ENCODE measurements around the gene ALDOB.

The ALDOB gene

DNA sequence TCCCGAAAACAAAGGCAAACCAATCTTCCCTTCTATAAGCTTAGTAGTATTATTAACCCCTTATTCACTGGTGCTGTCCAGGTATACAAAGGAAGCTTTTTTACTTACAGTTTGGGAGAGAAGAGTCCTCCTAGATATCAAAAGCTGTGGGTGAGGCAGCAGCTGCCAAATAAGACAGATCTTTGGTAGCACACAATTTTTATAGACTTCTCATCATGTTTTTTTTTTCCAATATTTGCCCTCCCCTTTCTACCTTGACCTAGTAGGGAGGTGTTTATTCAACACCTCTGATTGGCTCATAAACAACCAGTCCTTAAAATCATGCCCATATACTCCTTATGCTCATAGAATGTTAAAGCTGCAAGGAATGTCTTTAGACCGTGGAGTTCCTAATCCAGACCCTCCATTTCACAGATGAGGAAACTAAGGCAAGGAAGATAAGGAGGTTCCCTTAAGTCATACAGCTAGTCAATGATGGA is at the start of gene ALDOB:
ALDOB (minus strand) TSS at position 174 of the 479 bp plus-strand sequence. CDS start 4,887 bp downstream, outside the sequence.
- DNase-seq: no peak

DNA sequence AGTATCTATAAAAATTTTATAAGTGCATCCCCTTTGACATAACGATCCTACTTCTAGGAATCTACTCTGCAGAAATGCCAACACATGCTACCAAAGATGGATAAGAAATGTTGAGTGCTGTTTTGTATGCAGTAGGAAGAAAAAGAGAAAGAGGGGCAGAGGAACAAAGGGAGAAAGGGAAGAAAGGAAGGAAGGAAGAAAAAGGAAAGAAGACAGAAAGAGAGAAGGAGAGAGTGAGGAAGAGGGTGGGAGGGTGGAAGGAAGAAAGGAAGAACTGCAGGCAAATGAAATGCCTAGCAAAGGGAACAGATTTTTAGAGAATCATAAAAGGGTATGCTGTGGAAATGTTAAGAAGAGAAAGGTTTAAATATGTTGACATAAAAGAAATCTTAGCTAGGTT is 48.5 kb upstream of the ALDOB start:
- no peak for DNase-seq

DNA sequence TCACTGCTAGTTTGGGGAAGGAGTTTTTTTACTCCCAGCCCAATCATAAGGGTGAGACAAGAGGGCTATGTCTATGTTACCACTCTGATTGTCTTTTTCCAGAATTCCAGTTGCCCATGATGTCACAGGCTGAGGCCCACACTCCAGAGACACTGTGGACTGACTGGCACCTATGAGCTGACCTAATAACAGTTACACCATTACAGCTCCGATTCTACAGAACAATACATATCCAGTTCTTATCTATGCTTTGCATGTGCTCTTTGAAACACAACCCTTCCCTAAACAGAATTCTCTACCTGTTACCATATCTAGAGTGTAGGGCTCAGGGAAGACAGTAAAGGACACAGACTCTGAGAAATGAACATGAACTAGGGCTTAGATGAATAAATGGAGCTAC is 45.7 kb upstream of the ALDOB start:
- DNase-seq: no peak

DNA sequence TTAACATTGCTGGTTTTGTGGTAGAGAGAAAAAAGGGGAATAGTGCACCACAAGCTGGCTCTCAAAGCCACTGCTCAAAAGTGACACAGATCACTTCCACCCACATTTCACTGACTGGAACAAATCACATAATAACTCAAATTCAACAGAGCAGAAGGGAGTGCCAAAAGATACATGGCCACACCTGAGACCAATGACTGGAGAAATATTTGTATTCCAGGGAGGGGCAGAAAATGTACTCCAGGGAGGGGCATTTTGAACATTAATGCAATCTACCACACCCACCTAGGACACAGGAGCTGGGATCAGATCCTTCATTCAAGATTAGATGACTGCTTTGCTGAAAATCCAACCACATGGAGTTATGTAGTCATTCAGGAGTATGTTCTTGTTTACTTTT is 44.8 kb upstream of the ALDOB start:
- no peak for DNase-seq

DNA sequence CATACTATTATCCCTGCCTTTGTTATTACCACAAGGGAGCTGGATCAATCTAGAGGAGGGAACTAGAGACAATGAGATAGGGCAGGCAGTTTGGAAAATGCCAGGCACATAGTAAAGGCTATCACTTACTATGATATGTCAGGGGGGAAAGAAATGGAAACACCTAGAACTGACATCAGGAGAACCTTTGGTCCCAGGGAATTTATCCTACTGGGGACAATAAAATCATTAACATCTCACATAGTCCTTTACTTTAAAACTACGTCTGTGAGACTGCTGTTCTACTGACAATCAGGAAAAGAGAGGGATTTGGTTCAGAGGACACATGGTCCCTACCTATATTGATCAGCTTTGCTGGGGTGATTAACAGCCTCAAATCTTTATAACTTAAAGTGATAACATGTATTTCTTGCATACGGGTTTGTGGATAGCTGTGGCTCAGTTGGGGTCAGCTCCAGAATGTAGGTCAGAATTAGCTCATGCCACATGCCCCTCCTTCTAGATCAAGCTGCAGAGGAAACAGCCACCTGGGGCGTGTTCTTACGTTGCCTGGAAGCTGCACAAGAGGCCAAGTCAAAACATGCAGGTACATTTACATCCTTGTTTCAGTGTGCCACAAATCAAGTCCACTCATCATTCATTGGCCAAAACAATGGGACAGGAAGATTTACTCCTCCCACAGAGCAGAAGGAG is 43.9 kb upstream of the ALDOB start:
- DNase-seq: no peak

DNA sequence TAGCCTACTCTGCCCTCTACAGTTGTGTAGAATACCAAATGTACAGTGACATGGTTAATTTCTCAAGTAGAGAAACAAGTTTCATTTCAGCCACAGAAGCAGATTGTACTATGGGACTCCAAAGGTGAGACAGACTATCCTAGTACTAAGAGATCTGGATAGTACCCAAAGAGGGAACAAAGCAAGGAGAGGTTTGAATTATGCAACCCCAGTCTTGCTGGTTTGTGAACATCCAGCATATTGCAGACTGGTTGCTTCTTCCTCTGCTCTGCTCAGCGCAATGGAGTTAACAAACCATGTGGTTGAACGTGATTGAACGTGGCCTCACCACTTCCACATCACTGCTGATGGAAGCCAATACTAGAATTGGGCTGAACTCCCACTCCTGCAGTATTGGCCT is 43.3 kb upstream of the ALDOB start:
- DNase-seq: peak in 1 of 2 experiments; percentile 5

DNA sequence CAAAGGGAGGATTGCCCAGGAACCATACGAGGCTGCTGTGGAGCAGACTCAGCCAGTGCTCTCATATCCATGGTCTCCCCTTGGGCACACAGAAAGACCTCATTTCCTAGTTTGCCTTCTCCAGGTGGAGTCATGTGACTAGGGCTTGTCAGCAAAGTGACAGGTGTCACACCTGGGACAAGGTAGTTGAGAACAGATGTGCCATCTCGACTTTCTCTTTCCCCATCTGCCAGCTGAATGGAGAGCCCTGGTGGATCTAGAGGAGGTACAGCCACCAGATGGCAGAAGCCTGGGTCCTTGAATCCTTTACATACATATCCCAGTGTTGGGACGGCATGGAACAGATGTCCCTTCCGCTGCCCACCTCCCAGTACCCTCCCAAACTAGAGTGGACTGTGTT is 42.9 kb upstream of the ALDOB start:
- no peak for DNase-seq

DNA sequence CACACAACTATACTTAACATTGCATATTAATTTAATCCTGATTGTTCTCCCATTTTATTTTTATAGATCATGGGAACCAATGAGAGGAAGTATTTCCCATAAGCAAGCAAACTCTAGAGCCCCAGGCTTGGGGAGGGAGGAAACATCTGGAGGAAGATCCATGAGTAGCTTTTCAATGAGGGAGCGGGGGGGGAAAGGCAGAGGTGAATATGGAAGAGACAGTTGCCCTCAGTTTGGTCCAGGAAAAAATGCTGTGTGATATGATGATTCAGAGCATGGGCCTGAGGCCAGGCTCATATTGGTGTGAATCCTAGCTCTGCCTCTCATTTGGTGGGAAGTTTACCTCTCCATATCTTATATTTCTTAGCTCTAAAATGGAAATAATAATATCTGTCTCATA is 42.2 kb upstream of the ALDOB start:
- no peak for DNase-seq

DNA sequence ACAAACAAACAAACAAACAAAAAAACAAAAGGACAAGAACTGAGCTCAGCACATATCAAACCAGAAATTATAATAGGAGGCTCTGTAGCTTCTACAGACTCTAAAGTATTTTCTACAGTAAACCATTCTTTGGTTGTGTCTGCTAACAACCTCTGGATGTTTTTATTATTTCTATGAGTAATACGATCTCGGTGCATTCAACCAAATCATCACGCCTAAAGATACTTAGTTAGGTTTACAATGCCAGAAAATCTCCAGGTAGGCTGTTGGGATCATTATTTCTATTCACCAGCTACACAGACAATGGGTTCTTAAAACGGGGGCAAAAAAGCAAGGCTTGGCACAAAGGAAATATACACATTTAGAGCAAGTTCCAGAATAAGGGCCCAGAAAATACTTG is 41.6 kb upstream of the ALDOB start:
- DNase-seq: no peak

DNA sequence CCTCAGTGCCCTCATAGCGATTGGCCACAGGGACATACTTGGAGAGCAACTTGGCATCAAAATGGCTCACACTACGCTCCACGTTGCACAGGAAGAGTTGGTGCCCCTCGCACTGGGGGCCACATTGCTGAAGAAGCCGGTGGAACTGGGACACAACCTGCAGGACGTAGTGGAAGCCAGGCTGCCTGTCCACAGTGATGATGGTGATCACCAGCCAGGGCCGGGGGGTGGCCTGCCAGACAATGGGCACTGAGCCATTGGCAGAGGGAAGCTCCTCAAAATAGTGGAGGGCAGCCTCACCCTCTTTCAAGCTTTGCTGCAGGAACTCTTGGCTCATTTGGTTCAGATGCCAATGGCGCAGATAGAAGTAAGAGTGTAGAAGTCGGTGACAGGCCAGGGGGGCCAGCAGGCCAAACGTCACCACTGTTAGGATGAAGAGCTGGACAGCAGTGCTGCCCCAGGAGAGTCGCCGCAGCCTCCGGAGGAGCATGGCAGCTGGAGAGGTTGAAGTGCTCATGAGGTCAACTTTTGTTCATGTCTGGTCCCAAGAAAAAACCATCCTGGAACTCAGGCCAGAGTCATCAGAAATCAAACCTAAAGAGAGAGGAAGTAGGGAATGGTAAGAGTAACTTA is 41.1 kb upstream of the ALDOB start:
- no peak for DNase-seq

DNA sequence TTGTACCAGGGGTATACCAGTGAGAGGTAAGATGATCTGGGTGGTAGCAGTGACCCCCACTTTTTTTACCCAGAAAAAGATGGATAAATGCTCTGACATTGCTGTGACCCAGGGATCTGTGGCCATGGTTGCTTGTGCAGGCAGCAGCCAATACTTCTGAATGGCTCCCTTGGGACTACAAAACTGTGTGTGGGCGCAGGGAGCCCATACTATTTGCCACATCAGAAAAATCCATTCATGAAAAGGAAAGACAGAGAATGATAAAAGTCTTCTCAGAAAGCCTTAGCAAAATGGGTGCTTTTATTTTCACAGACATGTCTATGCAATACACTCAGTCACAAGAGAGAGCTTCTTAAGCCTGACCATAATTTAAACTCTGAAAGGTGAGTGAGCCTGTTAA is 37.3 kb upstream of the ALDOB start:
- DNase-seq: no peak

DNA sequence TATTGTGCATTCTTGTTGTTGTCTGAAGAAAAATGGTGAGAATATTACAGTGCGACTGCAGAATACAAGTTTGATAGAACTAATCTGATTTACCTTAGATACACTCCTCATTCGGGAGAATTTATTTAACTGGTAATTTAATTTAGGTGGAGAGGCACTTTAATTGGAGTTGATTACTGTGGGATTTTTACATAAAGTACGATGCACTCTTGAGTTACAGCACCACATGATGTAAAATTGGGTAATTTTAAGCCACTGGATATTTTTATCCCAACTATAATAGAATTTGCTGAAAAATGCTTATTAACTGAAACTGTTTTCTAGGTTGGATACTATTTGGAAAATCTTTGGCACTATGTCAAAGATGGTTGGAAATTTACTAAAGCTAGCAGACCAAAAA is 35.4 kb upstream of the ALDOB start:
- no peak for DNase-seq

DNA sequence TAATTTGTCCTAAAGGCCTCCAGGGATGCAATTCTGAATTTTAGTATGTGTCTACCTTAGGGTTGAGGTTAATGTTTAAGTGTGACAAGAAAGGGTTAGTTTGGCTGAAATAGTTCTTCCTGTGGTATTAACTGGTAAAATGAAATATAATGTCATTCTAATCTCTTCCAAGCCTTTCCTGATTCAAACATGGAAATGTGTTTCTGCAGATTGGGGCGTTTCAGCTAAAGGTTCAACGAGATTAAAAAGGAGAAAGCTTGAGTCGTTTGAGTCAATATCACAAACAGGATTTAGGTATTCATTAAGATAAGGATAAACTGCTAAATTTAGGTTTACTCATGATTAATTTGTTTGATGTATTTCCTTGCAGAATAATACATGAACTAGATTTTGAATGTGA is 34.4 kb upstream of the ALDOB start:
- no peak for DNase-seq

DNA sequence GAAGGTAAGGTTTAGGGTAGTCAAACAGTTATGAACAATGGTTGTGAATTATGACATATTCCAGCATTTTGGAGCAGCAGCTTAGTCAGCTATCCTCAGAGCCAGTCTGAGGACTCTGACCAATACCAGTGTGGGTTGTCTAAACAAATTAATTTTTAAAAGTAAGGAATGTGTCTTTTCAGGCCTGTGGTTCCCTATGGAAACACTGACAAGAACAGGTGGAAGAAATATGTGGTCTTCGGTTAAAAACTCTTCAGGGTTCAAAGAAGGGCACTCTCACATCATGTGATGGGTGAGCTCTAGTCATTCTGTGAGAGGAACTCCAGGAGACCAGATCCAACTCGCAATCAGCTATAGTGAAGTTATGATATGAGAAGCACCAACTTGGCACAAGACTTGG is 33.5 kb upstream of the ALDOB start:
- no peak for DNase-seq

DNA sequence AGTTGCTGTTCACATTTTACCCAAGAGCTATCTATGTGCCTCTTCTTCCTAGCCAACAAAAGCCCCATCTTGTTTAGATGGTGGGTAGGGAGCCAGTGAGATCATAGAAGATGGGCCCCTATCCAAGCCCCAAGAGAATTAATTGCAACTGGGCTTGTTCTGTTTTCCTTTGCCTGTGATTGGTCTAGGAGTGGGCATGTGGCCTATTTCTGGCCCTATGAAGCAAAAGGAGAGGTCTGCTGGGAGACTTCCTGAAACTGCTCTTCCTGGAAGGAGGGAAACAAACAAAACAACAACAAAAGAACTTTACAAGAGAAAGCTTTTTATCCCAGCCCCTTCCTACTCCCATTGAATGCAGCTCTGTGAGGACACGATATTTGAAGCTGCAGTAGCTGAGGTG is 32.5 kb upstream of the ALDOB start:
- DNase-seq: no peak

DNA sequence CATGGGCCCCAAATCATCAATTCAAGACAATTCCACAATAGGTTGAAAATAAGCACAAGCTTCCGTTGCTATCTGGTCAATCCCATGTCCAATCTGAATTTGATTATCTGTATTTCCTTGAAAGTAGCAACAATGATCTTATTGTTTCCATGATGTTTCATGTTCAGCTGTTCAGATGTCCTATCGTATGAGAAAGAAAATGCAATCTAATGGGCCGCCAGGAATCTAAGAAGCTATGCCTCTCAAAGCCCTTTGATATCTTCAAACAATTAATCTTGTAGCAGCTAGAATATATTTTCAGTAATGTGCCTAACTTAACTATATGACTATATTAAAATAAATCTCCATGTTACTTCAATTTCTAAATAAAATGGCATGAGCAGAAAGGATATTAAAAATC is 32.1 kb upstream of the ALDOB start:
- no peak for DNase-seq

DNA sequence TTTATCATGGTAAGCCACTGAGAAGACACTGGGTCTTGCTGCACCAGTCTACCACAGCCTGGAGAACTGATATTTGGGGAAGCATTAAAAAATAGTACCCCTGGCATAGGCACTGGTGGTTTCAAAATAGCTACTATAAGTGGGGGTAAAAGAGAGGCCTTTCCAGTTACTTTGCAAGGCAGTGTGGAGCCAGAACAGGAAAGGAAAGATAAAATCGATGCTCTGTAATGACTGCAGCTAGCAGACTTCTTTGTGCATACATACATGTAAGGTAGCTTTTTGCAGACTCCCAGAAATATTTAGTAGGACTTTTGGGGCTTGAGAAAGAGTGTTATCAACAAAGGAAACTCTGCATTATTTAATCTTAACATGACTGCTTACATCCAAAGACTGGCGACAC is 31.3 kb upstream of the ALDOB start:
- DNase-seq: no peak

DNA sequence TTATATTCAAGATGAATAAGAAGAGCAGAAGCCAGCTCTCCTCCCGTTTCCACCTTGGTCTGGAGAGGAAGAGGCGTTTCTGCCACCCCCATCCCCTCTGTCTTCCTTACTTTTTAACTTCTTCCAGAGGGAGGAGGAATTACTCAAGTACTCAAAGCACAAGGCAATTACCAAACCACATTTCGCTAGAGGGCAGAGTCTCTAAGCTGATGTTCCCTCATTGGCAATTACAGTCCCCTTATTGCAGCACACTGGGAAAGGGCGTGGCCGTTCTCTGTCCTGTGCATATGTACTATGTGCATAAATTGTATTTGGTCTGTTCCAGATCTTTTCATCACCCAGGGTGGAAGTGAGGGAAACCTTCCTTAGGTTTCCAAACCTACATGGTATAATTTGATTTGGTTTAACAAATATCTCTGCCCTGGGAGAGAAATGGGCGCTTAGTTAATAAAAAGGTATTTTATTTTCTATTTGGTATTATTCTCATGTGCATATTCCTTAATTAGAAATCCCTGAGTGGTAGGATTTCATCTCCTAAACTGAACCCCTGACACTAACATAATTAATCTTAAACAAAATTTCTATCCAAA is 29.8 kb upstream of the ALDOB start:
- peak; percentile 71 to 73 for DNase-seq

DNA sequence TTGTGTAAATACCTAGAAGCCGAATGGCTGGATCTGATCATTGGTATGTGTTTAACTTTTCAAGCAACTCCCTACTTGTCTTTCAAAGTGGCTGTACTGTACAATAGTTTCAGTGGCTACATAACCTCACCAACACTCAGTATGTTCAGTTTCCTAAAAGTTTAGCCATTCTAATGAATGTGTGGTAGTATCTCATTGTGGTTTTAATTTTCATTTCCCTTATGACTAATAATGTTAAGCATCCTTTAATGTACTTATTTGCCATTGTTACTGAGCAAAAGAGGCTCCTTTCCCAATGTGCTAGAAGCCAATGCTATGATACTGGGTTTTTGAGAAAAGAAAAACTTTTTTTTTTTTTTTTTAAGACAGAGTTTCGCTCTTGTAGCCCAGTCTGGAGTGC is 27.8 kb upstream of the ALDOB start:
- DNase-seq: no peak

DNA sequence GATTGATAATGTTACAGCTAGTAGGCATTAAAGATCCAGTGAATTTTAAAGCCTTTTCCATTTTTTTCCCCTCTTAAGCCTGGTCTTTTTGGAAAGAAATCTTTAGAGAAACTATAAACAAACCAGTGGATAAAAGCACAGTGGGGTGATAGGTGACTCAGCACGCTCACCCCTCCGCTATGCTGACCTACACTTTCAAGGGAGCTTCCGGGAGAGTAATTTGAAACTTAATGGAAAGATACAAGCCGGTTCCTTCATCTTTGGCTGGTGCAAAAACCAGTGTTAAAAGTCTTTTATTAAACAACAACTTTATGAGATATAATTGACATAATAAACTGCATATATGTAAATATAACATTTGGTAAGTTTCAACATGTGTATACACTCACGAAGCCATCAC is 27.0 kb upstream of the ALDOB start:
- DNase-seq: no peak

DNA sequence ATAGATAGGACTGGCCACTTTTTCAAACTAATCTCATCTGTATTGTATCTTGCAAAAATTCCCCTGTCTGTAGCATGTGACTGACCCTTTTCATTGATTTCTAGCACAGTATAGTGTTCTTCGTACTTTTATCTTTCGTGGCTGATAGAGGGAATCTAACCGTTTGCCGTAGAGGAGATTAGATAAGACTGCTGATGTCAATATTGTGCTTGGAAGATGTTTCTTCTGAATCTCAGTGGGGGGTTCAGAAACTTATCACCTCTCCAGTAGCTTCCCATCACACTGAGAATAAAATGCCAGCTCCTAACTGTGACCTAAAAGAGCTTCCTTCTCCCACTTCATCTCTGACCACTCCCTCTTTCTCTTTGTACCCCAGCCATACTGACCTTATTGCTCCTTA is 25.4 kb upstream of the ALDOB start:
- no peak for DNase-seq

DNA sequence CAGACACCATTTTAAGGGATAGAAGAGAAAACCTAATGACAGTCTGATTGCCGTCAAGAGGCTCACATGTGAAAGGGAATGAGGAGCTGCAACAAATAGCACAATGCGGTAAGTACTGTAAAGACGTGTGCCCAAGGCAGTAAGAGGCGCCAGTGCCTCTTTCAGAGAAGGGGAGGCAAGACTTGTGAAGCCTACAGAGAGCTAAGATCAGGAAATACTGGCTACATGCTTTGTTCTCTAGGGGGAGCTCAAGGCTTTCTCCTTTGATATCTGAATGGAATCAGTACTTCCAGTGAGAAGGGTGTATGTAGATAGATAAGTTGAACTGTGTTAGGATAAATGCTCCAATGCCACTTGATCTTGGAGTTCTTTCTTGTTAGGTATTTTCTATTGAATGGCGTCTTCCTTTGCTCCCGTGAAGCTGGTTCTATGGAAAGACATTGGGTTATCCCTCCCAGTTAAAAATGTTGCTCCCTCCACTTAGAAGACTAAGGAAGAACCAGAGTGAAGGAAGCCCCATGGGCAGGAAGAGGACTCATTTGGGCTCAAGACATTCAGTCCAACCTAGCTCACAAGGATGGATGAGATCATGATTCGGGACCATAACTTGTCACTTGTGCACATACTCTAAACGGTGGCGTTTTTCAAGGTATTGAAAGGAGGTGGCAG is 23.5 kb upstream of the ALDOB start:
- DNase-seq: peak; percentile 76 to 81

DNA sequence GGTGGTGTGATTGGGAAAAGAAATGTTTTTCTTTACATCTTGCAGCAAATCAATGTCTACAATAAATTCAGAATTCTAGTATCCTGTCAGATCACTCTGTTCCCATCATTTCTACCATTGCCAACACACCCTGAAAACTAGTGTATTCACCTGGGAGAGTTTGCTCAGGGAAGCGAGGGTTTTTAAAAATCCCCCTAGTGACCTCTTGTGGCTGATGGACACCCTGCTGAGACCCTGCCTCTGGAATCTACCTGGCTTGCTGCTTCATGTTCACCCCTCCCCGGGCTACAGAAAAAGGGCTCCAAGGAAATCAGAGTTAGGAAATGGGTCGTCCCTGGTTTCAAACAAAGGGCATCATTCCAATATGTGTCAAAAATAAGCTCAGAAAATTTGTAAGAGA is 21.4 kb upstream of the ALDOB start:
- no peak for DNase-seq

DNA sequence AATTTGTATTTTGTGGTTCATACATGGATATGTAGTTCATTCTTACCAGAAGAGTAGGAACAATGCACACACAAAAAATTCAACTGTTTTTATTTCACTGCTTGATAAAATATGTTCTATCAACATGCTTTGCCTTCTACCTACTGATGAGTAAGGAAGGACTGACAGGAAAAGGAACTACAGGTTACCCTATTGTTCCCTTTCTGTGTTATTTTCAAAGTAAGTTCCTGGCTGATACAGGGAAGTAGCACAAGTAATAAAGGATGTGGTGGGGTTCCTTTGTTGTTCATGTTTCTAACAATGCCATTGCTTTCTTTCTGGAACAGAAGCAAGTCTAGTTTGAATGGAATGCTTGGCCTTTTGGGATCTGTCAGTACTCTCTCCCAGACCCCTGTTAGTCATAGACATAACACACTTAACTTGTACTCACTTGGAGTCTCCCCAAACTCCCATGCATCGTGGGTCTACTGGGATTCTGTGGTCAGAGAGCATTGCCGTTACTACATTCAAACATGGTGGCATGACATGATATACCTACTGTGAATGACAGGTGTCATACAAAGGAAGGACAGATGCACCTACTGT is 20.2 kb upstream of the ALDOB start:
- no peak for DNase-seq

Measured in AML-193 (cell line).